Panc1 (cell line): ENCODE results near the gene THAP10. TPM values are rescaled to one million over a fixed set of nuclear protein-coding genes. Genes with fewer than 3 reads are reported as not detected.

Source experiments
- ATAC-seq: fragments of 200-7000 bp; cut with Tn5 transposase; 2 replicates; pipeline ENCODE4 v1.9.1; 2020; ENCODE audit warnings: mild to moderate bottlenecking, moderate library complexity
- BruUV-seq: library from RNA; stranded (reverse); fragments of 400-500 nt; replicated peaks from 2 replicates; lab custom pipeline; 2021; lab: Mats Ljungman, UMichigan
- CTCF ChIA-PET: fragments of 300-600 bp; sonication (Branson Sonifier 250); formaldehyde crosslinking; loops from one replicate; lab custom pipeline; 2022; ENCODE audit warnings: antibody characterized with exemption; lab: Charles Lee
- POLR2A ChIA-PET: fragments of 300-600 bp; sonication (Branson Sonifier 250); formaldehyde crosslinking; loops from one replicate; lab custom pipeline; 2022; ENCODE audit warnings: antibody characterized with exemption; lab: Charles Lee
- DNase-seq: peaks from one replicate; pipeline ENCODE4 v3.0.0-alpha.2; 2010; ENCODE audit warnings: low read depth, low spot score
- H3K27ac ChIP-seq: 2 replicates; pipeline ENCODE4 v1.5.1; 2011; ENCODE audit warnings: mild to moderate bottlenecking, low read length, inconsistent platforms
- H3K27me3 ChIP-seq: fragments of 200-500 bp; sonication (Bioruptor generic); 2 replicates; pipeline ENCODE4 v1.6.0; 2014; ENCODE audit warnings: low read length, inconsistent platforms; ENCODE audit not compliant: control insufficient read depth, insufficient read depth
- H3K36me3 ChIP-seq: fragments of 200-500 bp; sonication (Bioruptor generic); 2 replicates; pipeline ENCODE4 v1.5.1; 2014; ENCODE audit warnings: inconsistent platforms, mild to moderate bottlenecking, low read length, moderate library complexity; ENCODE audit not compliant: control insufficient read depth, insufficient read depth
- H3K4me1 ChIP-seq: 2 replicates; pipeline ENCODE4 v1.5.1; 2011; ENCODE audit warnings: inconsistent platforms, mild to moderate bottlenecking, low read length, moderate library complexity; ENCODE audit not compliant: control insufficient read depth, insufficient read depth
- H3K4me3 ChIP-seq, 2 experiments: 2 replicates each; pipeline ENCODE4 v1.5.1; 2011 to 2012; ENCODE audit warnings: low read depth in 2 of 2, low read length in 2 of 2, mild to moderate bottlenecking in 2 of 2, inconsistent platforms in 1 of 2, moderate library complexity in 1 of 2
- H3K9me3 ChIP-seq: fragments of 200-500 bp; sonication (Bioruptor generic); 2 replicates; pipeline ENCODE4 v1.5.1; 2014; ENCODE audit warnings: low read depth, mild to moderate bottlenecking, inconsistent platforms, low read length, moderate library complexity; ENCODE audit not compliant: control insufficient read depth, insufficient read depth
- POLR2AphosphoS5 ChIP-seq: IDR thresholded peaks from 2 replicates; pipeline ENCODE4 v1.6.1; 2012; ENCODE audit warnings: mild to moderate bottlenecking, low read depth, low read length, moderate library complexity
- SIN3A ChIP-seq: IDR thresholded peaks from 2 replicates; pipeline ENCODE4 v1.6.1; 2012; ENCODE audit warnings: low read depth, mild to moderate bottlenecking, low read length, moderate library complexity, borderline replicate concordance; ENCODE audit not compliant: insufficient read depth
- TCF7L2 ChIP-seq: IDR thresholded peaks from 2 replicates; pipeline ENCODE4 v1.6.1; 2011; ENCODE audit warnings: mild to moderate bottlenecking, low read depth, low read length, inconsistent platforms
- in situ Hi-C: cut with HindIII; loops from 2 replicates; pipeline ENCODE4 v1.10.0; 2016; ENCODE audit warnings: low sequenced_read_pairs, low pct_unique_long_range_greater_than_20kb
- intact Hi-C: fragments of 100-400 bp; cut with micrococcal nuclease; formaldehyde crosslinking; loops from one replicate; pipeline ENCODE4 v1.10.0; 2022; ENCODE audit not compliant: unreplicated experiment
- total RNA-seq: library from RNA; stranded (reverse); gene quantifications from one replicate; pipeline ENCODE4 v1.2.1, GENCODE V29; 2021; ENCODE audit not compliant: unreplicated experiment
- TF ChIP-seq, protein P1 (sequence below), 2 experiments: IDR thresholded peaks; 2 replicates each; pipeline ENCODE4 v1.6.1; 2011 to 2012; ENCODE audit warnings: low read depth in 2 of 2, control low read depth in 1 of 2, low read length in 1 of 2, mild to moderate bottlenecking in 1 of 2, moderate library complexity in 1 of 2; ENCODE audit not compliant: insufficient read depth in 1 of 2
- TF ChIP-seq, protein P2 (sequence below): fragments of 450-650 bp; IDR thresholded peaks from 2 replicates; pipeline ENCODE4 v1.5.1; 2017; ENCODE audit warnings: mild to moderate bottlenecking

Gene THAP10
- total RNA-seq, 1 experiment from 2014 or later, result 6.7 TPM

DNA sequence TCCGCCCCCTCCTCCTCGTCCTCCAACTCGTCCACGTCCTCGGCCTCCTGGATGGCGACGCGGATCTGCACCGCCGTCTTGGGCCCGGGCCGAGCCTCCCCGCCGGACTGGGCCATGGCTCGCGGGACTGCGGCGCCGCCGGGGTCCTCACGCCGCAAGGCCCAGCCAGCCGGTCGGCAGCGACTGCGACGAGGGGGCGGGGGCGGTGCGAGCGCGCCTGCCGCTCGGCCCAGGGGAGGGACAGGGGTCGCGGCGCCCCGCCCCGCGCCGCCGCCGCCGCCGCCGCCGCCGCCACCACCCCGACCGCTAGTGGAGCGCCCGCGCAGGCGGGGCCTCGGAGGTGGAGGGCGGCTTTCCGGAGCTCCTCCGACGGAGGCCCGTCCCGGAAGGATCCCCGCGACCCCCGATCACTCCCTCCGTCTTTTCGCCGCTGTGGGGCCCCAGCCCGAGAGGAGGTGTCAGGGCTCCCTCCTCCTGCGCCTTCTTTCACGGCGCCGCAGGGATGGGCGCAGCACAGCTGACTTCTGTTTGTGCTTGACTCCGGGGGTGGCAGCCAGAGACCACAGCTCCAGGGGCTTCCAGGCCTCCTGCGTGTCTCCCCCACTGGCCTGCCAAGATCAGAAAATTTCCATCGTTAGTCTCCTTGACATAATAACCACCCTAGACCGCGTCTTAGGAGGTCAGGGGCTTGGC, 38.1 kb downstream of the THAP10 start, which contains the start of gene LARP6:
LARP6 (minus strand) TSS at position 185 of the 693 bp plus-strand sequence; CDS start at position 116, 69 bp downstream.
- ChIA-PET POLR2A (no interaction called here), CTCF (interaction anchor here (1.2 kb wide), 1 partner anchor 29 kb away, joined by 4 read pairs; no protein-coding TSS in a partner anchor)
- BruUV-seq, result no TSS peak
- Histone ChIP-seq H3K27ac (peak within 1 kb of the TSS; percentile 90), H3K27me3 (no peaks in the 10 kb centered on the region), H3K4me3 (peak within 1 kb of the TSS; percentile 86 to 93), H3K4me1 (peaks cover 28% of the 10 kb centered on the region), H3K36me3 (peaks cover 5% of the 10 kb centered on the region), H3K9me3 (no peaks in the 10 kb centered on the region)
- in situ Hi-C loops (no loop called here), intact Hi-C loops (no loop called here)
- TF ChIP-seq TCF7L2 (no peak), SIN3A (peak; percentile 25; the same call in 1 of the 2 replicates)
- ATAC-seq (peak; percentile 91), DNase-seq (no peak)

DNA sequence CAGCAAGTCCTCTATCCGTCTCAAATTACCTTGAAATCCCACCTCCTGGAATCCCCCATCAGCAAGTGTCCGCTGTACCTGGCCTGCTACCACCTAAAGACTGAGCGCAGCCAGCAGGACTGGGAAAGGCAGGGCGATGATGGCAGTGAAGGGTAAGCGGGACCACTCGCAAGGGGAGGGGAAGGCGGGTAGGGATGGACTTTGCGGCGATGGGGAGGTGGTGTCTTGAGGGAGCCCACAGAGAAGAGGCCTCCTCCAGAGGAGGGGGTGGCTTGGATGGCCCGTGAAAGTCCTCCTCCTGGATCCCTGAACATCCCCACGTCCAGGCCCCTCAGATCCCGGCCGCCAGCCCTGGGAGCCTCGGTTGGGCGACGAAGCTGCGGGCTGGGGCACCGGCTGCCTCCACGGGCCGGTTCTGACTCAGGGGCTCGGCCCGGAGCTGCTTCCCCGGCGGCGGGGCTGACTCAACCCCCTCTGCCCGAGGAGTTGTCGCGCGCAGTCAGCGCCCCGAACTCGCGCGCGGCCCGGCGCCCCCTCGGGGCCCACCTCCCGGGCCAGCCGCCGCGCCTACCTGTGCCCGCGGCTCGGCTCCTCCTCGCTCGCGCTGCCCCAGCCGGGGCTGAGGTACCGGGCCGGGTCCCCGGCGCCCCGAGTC, 38.8 kb downstream of the THAP10 start:
- ChIA-PET POLR2A (interaction anchor here (0.7 kb wide), 1 partner anchor 10 kb away, joined by 9 read pairs; no protein-coding TSS in a partner anchor), CTCF (interaction anchor here (1.2 to 1.6 kb wide), 2 partner anchors 21 to 28 kb away, joined by 4 to 10 read pairs; no protein-coding TSS in a partner anchor)
- peak overlapping the region; percentile 86 to 93 for H3K4me3 ChIP-seq
- H3K27ac ChIP-seq, result peak overlapping the region; percentile 90
- ATAC-seq (peak; percentile 75), DNase-seq (no peak)
- intact Hi-C loops (no loop called here), in situ Hi-C loops (no loop called here)
- BruUV-seq, result no TSS peak
- H3K27me3 ChIP-seq, result no peaks in the 10 kb centered on the region
- peaks cover 28% of the 10 kb centered on the region for H3K4me1 ChIP-seq
- no peak for TF ChIP-seq TCF7L2
- TF ChIP-seq, protein P1, sequence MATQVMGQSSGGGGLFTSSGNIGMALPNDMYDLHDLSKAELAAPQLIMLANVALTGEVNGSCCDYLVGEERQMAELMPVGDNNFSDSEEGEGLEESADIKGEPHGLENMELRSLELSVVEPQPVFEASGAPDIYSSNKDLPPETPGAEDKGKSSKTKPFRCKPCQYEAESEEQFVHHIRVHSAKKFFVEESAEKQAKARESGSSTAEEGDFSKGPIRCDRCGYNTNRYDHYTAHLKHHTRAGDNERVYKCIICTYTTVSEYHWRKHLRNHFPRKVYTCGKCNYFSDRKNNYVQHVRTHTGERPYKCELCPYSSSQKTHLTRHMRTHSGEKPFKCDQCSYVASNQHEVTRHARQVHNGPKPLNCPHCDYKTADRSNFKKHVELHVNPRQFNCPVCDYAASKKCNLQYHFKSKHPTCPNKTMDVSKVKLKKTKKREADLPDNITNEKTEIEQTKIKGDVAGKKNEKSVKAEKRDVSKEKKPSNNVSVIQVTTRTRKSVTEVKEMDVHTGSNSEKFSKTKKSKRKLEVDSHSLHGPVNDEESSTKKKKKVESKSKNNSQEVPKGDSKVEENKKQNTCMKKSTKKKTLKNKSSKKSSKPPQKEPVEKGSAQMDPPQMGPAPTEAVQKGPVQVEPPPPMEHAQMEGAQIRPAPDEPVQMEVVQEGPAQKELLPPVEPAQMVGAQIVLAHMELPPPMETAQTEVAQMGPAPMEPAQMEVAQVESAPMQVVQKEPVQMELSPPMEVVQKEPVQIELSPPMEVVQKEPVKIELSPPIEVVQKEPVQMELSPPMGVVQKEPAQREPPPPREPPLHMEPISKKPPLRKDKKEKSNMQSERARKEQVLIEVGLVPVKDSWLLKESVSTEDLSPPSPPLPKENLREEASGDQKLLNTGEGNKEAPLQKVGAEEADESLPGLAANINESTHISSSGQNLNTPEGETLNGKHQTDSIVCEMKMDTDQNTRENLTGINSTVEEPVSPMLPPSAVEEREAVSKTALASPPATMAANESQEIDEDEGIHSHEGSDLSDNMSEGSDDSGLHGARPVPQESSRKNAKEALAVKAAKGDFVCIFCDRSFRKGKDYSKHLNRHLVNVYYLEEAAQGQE (IDR thresholded peaks at IDR 0.05; ENCODE audit: insufficient read depth in 1 of 2, low read depth in 2 of 2, low read length in 1 of 2), result no peak
- TF ChIP-seq SIN3A, result no peak
- TF ChIP-seq, protein P2, sequence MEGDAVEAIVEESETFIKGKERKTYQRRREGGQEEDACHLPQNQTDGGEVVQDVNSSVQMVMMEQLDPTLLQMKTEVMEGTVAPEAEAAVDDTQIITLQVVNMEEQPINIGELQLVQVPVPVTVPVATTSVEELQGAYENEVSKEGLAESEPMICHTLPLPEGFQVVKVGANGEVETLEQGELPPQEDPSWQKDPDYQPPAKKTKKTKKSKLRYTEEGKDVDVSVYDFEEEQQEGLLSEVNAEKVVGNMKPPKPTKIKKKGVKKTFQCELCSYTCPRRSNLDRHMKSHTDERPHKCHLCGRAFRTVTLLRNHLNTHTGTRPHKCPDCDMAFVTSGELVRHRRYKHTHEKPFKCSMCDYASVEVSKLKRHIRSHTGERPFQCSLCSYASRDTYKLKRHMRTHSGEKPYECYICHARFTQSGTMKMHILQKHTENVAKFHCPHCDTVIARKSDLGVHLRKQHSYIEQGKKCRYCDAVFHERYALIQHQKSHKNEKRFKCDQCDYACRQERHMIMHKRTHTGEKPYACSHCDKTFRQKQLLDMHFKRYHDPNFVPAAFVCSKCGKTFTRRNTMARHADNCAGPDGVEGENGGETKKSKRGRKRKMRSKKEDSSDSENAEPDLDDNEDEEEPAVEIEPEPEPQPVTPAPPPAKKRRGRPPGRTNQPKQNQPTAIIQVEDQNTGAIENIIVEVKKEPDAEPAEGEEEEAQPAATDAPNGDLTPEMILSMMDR, result no peak
- no peak for TF ChIP-seq POLR2AphosphoS5
- H3K36me3 ChIP-seq, result peaks cover 5% of the 10 kb centered on the region
- no peaks in the 10 kb centered on the region for H3K9me3 ChIP-seq
